Right forelimb (tissue), 1 donor: Measurements from ENCODE around the gene COL7A1.
"Not testable (repeated sequence)": the region's sequence is repeated elsewhere in the genome, so short reads cannot be mapped to it uniquely, and the experiment has no call there.

ENCODE experiments used
- DNase-seq: peaks from one replicate; pipeline ENCODE4 v3.0.0-alpha.2; 2018

Gene COL7A1

DNA sequence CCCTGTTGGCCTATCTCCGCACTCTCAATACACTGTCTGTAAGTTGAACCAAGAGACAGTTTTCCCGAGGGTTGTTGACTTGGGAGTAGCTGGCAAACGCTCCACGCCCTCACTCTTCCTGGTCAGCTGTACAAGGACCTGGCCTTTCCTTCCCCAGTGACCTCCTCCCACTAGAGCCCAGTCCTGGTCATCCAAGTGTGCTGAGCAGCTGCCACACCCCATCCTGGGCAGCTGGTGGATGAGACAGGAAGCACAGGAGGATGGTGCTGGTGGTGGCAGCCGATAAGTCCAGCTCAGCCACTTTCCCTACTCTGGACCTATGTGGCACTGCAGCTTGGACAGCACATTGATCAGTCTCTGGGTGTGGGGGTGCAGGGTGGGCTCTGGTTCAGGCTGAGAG lies 58.3 kb downstream of the COL7A1 start:
- DNase-seq = no peak

DNA sequence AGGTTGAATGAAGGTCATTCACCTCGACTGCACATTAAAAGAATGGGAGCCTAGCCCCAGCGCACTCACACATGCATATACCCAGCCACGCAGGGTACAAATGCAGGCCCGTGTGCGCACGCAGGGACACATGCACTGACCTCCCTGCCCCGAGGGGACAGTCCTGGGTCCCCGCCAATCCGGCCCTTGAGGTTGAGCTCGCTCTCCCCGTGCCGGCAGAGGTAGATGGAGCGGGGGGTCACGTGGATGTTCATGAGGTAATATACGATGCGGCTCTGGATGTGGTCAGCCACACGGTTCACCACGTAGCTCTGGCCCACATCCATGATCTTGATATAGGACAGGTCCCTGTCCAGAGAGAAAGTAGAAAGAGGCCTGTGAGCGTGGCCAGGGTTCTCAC lies 59.0 kb downstream of the COL7A1 start:
- no peak for DNase-seq

DNA sequence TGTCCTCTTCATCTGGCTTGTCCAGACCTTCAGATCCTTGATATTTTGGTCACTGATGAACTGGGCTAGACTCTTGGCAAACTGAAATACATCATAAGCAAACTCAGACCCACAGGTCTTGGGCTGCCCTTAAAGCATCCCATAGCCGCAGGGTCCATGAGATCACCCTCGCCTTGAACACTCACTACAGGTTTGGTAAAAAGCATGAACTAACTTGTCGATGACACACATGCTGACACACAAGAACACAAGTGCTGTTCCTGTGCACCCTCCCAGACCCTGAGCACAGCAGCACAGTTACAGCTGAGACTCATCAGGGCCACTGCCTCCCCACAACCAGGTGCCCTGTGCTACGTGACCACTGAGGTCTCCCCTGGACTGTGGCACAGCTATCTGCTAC lies 59.6 kb downstream of the COL7A1 start:
- no peak for DNase-seq

DNA sequence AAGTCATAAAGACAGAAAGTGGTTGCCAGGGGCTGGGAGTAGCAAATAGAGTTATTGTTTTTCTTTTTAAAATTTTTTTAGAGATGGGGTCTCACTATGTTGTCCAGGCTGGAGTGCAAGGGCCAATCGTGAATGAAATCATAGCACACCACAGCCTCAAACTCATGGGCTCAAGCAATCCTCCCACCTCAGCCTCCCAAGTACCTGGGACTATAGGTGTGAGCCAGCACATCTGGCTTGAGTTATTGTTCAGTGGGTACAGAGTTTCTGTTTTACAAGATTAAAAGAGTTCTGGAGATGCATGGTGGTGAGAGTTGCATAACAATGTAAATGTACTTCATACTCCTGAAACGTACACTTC lies 62.2 kb downstream of the COL7A1 start:
- DNase-seq = no peak

DNA sequence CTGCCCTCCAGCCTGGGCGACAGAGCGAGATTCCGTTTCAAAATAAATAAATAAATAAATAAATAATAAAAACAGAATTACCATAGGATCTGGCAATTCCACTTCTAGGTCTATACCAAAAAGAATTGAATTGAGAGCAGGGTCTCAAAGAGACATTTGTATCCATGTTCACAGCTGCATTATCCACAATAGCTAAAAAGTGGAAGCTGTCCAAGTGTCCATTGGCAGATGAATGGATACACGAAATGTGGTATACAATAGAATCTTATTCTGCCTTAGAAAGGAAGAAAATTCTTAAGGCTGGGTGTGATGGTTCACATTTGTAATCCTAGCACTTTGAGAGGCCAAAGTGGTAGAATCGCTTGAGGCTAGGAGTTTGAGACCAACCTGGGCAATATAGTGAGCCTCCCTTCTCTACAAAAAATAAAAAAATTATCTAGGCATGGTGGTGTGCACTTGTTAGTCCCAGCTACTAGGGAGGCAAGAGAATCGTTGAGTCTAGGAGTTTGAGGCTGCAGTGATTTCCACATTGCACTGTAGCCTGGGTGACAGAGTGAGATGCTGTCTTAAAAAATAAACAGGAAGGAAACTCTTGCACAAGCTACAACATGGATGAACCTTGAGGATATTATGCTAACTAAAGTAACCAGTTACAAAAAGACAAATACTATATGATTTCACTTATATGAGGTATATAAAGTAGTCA lies 62.7 kb downstream of the COL7A1 start:
- no peak for DNase-seq

- not testable (repeated sequence) for DNase-seq
Observed at GRCh38 chr3:48530701-48531100, 64.4 kb downstream of the COL7A1 start.

DNA sequence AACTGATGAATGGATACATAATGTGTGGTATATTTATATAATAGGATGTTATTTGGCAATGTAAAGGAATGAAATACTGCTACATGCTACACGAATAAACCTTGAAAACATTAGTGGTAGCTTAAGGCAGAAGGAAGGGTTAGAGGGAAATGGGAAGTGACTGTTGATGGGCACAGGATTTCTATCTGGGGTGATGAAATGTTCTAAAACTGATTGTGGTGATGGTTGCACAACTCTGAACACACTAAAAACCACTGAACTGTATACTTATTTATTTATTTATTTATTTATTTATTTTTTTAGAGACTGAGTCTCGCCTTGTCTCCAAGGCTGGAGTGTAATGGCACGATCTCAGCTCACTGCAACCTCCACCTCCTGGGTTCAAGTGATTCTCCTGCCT lies 66.4 kb downstream of the COL7A1 start:
- DNase-seq = no peak

DNA sequence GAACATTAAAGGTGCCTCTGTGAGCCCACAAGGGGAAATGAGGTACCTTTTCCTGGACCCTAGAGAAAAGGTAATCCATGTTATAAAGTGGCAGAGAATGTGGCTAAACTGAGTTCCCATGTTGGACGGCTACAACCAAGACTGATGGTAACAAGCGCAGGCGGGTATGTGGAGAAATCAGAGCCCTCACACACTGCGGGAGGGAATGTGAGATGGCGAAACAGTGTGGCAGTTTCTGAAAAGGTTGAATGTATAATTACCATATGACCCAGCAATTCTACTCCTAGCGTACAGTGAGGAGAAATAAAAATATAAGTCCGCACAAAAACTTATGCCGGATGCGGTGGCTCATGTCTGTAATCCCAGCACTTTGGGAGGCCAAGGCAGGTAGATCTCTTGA lies 67.1 kb downstream of the COL7A1 start:
- DNase-seq = no peak

- DNase-seq = no peak
Observed at GRCh38 chr3:48524970-48525369, 70.2 kb downstream of the COL7A1 start.

- no peak for DNase-seq
Observed at GRCh38 chr3:48521635-48522034, 73.5 kb downstream of the COL7A1 start.

- no peak for DNase-seq
Observed at GRCh38 chr3:48519277-48519643, 75.9 kb downstream of the COL7A1 start.

DNA sequence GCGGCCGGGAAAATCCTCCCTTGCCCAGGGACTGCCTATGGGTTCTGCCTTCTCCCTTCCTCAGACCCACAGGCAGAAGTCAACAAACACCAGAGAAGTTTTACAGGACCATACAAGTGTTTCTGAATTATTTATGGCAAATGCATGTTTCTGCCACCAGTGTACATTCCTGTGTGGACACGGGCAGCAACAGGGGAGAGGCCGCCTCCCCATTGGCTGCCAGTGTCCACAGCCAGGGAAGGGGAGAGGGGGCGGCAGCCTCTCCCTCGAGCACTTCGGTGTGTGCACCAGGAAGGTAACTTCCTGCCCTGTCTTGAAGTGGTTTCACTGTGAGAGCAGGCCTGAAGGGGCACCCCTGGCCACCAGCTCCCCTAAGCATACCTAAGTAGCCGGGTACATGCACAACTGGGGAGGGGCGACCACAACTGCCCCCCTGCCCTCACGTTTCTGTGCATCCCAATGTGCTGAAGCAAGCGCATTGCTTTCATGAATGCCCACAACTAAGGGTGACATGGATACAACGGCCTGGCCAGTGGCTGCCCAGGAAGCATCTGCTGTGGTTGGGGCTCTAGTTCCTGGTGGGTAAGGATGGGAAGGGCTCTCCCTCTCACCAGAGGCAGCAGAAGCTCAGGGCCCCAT lies 76.4 kb downstream of the COL7A1 start:
- DNase-seq = no peak

DNA sequence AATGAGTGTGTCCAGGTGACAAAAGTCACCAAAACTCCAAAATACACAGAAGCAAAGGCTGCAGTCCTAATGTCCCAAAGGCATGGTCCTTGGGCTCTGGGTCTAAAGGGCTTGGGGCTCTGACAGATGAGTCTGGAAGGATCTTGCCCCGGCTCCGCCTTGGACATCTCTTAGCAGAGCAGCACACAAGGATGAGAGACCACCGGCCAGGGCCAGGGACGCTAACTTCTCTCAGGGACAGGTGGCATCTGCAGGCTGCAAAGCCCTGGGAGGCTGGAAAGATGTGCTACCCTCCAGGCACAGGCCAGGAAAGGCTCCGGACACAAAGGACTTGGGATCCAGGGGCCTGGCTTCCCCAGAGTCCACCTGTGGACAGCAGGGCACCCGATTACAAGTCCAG lies 77.1 kb downstream of the COL7A1 start:
- no peak for DNase-seq

- DNase-seq = no peak
Observed at GRCh38 chr3:48516571-48516970, 78.6 kb downstream of the COL7A1 start.

DNA sequence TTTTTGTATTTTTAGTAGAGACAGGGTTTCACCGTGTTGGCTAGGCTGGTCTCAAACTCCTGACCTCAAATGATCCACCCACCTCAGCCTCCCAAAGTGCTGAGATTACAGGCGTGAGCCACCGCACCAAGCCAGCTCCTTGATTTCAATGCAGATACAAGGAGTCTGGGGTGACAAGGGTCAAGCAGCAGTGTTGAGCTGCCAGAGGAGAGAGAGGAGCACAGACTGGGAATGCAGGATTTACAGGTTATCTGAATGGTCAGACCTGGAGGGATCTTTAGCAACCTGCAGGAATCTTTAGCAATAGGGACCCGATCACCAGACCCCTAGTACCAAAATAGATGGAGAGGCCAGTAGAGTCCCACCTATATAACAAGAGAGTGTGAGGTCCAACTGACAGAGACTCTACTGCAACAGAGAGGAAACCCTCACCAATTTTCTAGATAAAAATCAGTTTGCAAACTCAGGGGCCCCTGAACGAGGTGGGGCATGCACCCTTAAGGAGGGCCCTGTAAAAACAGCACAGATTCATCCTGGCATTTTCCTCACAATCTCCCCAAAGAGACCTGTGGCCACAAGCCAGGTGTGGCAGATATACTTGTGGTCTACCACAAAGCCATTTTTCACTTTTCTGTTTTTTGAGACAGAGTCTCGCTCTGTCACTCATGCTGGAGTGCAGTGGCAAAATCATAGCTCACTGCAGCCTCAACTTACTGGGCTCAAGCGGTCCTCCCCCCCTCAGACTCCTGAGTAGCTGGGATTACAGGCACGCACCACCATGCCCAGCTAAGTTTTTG lies 80.5 kb downstream of the COL7A1 start:
- no peak for DNase-seq
